ENCODE results near the gene STOM.

DNA sequence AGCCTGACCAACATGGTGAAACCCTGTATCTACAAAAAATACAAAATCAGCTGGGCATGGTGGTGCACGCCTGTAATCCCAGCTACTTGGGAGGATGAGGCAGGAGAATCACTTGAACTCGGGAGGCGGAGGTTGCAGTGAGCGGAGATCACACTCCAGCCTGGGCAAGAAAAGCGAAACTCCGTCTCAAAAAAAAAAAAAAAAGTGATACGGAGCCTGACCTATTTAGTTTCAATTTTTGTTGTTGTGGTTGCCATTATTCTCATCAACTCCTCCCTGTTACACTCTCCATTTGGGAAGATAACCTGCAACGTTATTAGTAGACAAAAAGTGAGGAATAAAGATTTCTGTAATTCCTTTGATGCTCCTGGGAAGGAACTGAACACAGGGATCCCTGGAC lies 1.3 kb downstream of the STOM start:
- TF ChIP-seq, protein P1, sequence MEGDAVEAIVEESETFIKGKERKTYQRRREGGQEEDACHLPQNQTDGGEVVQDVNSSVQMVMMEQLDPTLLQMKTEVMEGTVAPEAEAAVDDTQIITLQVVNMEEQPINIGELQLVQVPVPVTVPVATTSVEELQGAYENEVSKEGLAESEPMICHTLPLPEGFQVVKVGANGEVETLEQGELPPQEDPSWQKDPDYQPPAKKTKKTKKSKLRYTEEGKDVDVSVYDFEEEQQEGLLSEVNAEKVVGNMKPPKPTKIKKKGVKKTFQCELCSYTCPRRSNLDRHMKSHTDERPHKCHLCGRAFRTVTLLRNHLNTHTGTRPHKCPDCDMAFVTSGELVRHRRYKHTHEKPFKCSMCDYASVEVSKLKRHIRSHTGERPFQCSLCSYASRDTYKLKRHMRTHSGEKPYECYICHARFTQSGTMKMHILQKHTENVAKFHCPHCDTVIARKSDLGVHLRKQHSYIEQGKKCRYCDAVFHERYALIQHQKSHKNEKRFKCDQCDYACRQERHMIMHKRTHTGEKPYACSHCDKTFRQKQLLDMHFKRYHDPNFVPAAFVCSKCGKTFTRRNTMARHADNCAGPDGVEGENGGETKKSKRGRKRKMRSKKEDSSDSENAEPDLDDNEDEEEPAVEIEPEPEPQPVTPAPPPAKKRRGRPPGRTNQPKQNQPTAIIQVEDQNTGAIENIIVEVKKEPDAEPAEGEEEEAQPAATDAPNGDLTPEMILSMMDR (conservative IDR thresholded peaks at IDR 0.05; ENCODE audit: low read depth, low read length): no peak
- TF ChIP-seq EZH2 (IDR thresholded peaks at IDR 0.05; ENCODE audit: low read length, unreplicated experiment) (no peak), EZH2phosphoT487 (IDR thresholded peaks at IDR 0.05; ENCODE audit: borderline replicate concordance, low read length) (no peak)
